ENCODE data around the gene AADAT.

AADAT gene

DNA sequence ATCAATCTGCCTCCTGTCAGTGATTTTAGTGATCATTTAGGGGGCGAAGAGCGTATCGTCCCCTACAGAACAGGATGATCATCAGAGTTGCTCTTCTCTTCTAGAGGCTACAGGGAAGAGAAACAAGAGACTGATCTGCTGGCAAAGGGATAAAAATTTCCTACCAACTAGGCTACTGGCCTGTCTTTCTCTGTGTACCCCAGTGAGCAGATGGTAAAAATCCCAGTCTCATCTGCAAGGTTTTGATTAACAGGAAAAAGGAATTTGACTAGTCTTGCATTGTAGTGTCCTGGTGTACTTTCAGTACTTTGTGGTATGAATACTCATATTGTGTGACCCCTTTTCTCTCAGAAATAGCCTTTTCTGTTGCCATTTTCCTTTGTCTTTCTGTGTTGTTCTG lies 21.8 kb upstream of the AADAT start:
- Histone ChIP-seq H3K9me3 (ENCODE audit: control insufficient read depth, insufficient read depth, low read length) (no peaks in the 10 kb centered on the region), H3K4me2 (ENCODE audit: low read length) (no peak overlapping the region), H4K20me1 (ENCODE audit: control insufficient read depth, insufficient read depth, low read depth, low read length) (no peaks in the 10 kb centered on the region), H3K4me1 (ENCODE audit: control insufficient read depth, low read length) (no peaks in the 10 kb centered on the region), H3F3A (ENCODE audit: control insufficient read depth, insufficient read depth) (no peaks in the 10 kb centered on the region), H3K36me3 (ENCODE audit: control insufficient read depth, low read length) (no peaks in the 10 kb centered on the region), H3K27ac (ENCODE audit: low read depth, low read length) (no peak overlapping the region), H3K4me3 (ENCODE audit: low read length) (no peak overlapping the region), H3K9me2 (replicated peaks; ENCODE audit: control insufficient read depth, low read length) (no peaks in the 10 kb centered on the region), H3K27me3 (ENCODE audit: control insufficient read depth, low read length) (no peaks in the 10 kb centered on the region), H3K79me2 (ENCODE audit: control insufficient read depth, low read length) (no peaks in the 10 kb centered on the region)
- TF ChIP-seq, protein P1, sequence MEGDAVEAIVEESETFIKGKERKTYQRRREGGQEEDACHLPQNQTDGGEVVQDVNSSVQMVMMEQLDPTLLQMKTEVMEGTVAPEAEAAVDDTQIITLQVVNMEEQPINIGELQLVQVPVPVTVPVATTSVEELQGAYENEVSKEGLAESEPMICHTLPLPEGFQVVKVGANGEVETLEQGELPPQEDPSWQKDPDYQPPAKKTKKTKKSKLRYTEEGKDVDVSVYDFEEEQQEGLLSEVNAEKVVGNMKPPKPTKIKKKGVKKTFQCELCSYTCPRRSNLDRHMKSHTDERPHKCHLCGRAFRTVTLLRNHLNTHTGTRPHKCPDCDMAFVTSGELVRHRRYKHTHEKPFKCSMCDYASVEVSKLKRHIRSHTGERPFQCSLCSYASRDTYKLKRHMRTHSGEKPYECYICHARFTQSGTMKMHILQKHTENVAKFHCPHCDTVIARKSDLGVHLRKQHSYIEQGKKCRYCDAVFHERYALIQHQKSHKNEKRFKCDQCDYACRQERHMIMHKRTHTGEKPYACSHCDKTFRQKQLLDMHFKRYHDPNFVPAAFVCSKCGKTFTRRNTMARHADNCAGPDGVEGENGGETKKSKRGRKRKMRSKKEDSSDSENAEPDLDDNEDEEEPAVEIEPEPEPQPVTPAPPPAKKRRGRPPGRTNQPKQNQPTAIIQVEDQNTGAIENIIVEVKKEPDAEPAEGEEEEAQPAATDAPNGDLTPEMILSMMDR (IDR thresholded peaks at IDR 0.05; ENCODE audit: low read depth, low read length, poor library complexity, severe bottlenecking): no peak
- no peak for TF ChIP-seq EZH2phosphoT487 (IDR thresholded peaks at IDR 0.05; ENCODE audit: borderline replicate concordance, low read length)

GRCh38 chr4:170111085-170111484 lies 21.3 kb upstream of the AADAT start:
- Histone ChIP-seq H4K20me1 (ENCODE audit: control insufficient read depth, insufficient read depth, low read depth, low read length) (no peaks in the 10 kb centered on the region), H3K27me3 (ENCODE audit: control insufficient read depth, low read length) (no peaks in the 10 kb centered on the region), H3K79me2 (ENCODE audit: control insufficient read depth, low read length) (no peaks in the 10 kb centered on the region), H3K9me3 (ENCODE audit: control insufficient read depth, insufficient read depth, low read length) (no peaks in the 10 kb centered on the region), H3K9me2 (replicated peaks; ENCODE audit: control insufficient read depth, low read length) (no peaks in the 10 kb centered on the region), H3F3A (ENCODE audit: control insufficient read depth, insufficient read depth) (no peaks in the 10 kb centered on the region), H3K4me2 (ENCODE audit: low read length) (no peak overlapping the region), H3K4me1 (ENCODE audit: control insufficient read depth, low read length) (no peaks in the 10 kb centered on the region), H3K36me3 (ENCODE audit: control insufficient read depth, low read length) (no peaks in the 10 kb centered on the region), H3K27ac (ENCODE audit: low read depth, low read length) (no peak overlapping the region), H3K4me3 (ENCODE audit: low read length) (no peak overlapping the region)
- TF ChIP-seq, protein P1 (IDR thresholded peaks at IDR 0.05; ENCODE audit: low read depth, low read length, poor library complexity, severe bottlenecking): no peak
- TF ChIP-seq EZH2phosphoT487 (IDR thresholded peaks at IDR 0.05; ENCODE audit: borderline replicate concordance, low read length): no peak

DNA sequence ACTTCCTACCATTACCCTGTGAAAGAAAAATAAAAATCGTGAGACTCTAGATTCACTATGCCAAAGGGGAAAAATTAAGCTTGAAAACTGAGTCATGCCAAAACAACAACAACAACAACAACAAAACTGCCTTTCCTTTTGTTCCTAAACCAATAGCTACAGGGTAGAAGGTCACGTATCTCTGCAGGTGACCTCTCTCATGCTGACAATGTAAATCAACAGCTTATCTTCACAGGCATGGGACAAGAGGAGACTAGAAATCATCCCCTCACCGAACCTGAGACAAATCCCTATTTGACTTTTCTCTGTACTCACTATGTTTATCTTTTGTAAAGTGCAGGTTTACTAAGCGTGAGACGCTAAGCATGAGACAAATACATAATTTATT lies 20.5 kb upstream of the AADAT start:
- Histone ChIP-seq H3F3A (ENCODE audit: control insufficient read depth, insufficient read depth) (no peaks in the 10 kb centered on the region), H3K4me3 (ENCODE audit: low read length) (no peak overlapping the region), H3K27ac (ENCODE audit: low read depth, low read length) (no peak overlapping the region), H3K9me2 (replicated peaks; ENCODE audit: control insufficient read depth, low read length) (no peaks in the 10 kb centered on the region), H3K36me3 (ENCODE audit: control insufficient read depth, low read length) (no peaks in the 10 kb centered on the region), H4K20me1 (ENCODE audit: control insufficient read depth, insufficient read depth, low read depth, low read length) (no peaks in the 10 kb centered on the region), H3K4me2 (ENCODE audit: low read length) (no peak overlapping the region), H3K79me2 (ENCODE audit: control insufficient read depth, low read length) (no peaks in the 10 kb centered on the region), H3K4me1 (ENCODE audit: control insufficient read depth, low read length) (no peaks in the 10 kb centered on the region), H3K9me3 (ENCODE audit: control insufficient read depth, insufficient read depth, low read length) (no peaks in the 10 kb centered on the region), H3K27me3 (ENCODE audit: control insufficient read depth, low read length) (no peaks in the 10 kb centered on the region)
- TF ChIP-seq, protein P1 (IDR thresholded peaks at IDR 0.05; ENCODE audit: low read depth, low read length, poor library complexity, severe bottlenecking): no peak
- no peak for TF ChIP-seq EZH2phosphoT487 (IDR thresholded peaks at IDR 0.05; ENCODE audit: borderline replicate concordance, low read length)

Data from DOHH2 (cell line).